Karpas-422 (cell line): ENCODE results near the gene E2F1. TPM values are rescaled to one million over a fixed set of nuclear protein-coding genes. Genes with fewer than 3 reads are reported as not detected.
"Not testable (repeated sequence)": the region's sequence is repeated elsewhere in the genome, so short reads cannot be mapped to it uniquely, and the experiment has no call there.

Experiments used
- DNase-seq: peaks from one replicate; pipeline ENCODE4 v3.0.0-alpha.2; 2015
- H2AFZ ChIP-seq: fragments of 200-600 bp; sonication (generic); 2 replicates; pipeline ENCODE4 v1.6.1; 2014; ENCODE audit warnings: antibody characterized with exemption, low read length, mixed read lengths
- H3K27ac ChIP-seq: fragments of 200-600 bp; sonication (generic); 2 replicates; pipeline ENCODE4 v1.5.1; 2014; ENCODE audit warnings: mild to moderate bottlenecking, low read length, moderate library complexity
- H3K27me3 ChIP-seq: fragments of 200-600 bp; sonication (generic); 2 replicates; pipeline ENCODE4 v1.6.1; 2014; ENCODE audit warnings: low read length, mixed read lengths
- H3K36me3 ChIP-seq: fragments of 200-600 bp; sonication (generic); 2 replicates; pipeline ENCODE4 v1.6.1; 2014; ENCODE audit warnings: low read length, mixed read lengths; ENCODE audit not compliant: insufficient read depth
- H3K4me1 ChIP-seq: fragments of 200-600 bp; sonication (generic); 2 replicates; pipeline ENCODE4 v1.6.1; 2014; ENCODE audit warnings: mild to moderate bottlenecking, low read length, mixed read lengths
- H3K4me2 ChIP-seq: fragments of 200-600 bp; sonication (generic); 2 replicates; pipeline ENCODE4 v1.6.1; 2014; ENCODE audit warnings: low read length, low read depth, mild to moderate bottlenecking; ENCODE audit not compliant: poor library complexity, severe bottlenecking
- H3K4me3 ChIP-seq: fragments of 200-600 bp; sonication (generic); 2 replicates; pipeline ENCODE4 v1.5.1; 2014; ENCODE audit warnings: mild to moderate bottlenecking, antibody characterized with exemption, low read length, mixed read lengths
- H3K79me2 ChIP-seq: fragments of 200-600 bp; sonication (generic); 2 replicates; pipeline ENCODE4 v1.6.1; 2014; ENCODE audit warnings: mild to moderate bottlenecking, low read length, mixed read lengths
- H3K9ac ChIP-seq: fragments of 200-600 bp; sonication (generic); 2 replicates; pipeline ENCODE4 v1.6.0; 2014; ENCODE audit warnings: low read length
- H3K9me2 ChIP-seq: fragments of 200-600 bp; sonication (generic), shearing (Covaris generic); replicated peaks from 2 replicates; pipeline ENCODE4 v1.6.0; 2014; ENCODE audit warnings: mild to moderate bottlenecking, low read length, moderate library complexity; ENCODE audit not compliant: insufficient read depth
- H3K9me3 ChIP-seq: fragments of 300-700, 200-600 bp; sonication (generic); 2 replicates; pipeline ENCODE4 v1.6.1; 2014; ENCODE audit warnings: low read length, mixed read lengths
- H4K20me1 ChIP-seq: fragments of 200-600 bp; sonication (generic); 2 replicates; pipeline ENCODE4 v1.6.1; 2014; ENCODE audit warnings: mild to moderate bottlenecking, antibody characterized with exemption, low read length, low read depth; ENCODE audit not compliant: insufficient read depth
- total RNA-seq: library from RNA; depleted of rRNA; stranded (reverse); fragments of >200 nt; shearing (Covaris generic); gene quantifications from 2 replicates; pipeline ENCODE4 v1.2.3, GENCODE V29; 2014; ENCODE audit warnings: low replicate concordance

The E2F1 gene
- total RNA-seq, 1 experiment from 2014 or later = 19.2 TPM

- no peak overlapping the region for H3K4me2 ChIP-seq
- H3K4me3 ChIP-seq = no peak overlapping the region
- no peaks in the 10 kb centered on the region for H3K4me1 ChIP-seq
- H3K27me3 ChIP-seq = no peaks in the 10 kb centered on the region
- no peak overlapping the region for H3K9ac ChIP-seq
- no peak for DNase-seq
- no peak overlapping the region for H2AFZ ChIP-seq
- H3K27ac ChIP-seq = no peak overlapping the region
- no peaks in the 10 kb centered on the region for H3K9me2 ChIP-seq
- H3K9me3 ChIP-seq = no peaks in the 10 kb centered on the region
- H3K79me2 ChIP-seq = no peaks in the 10 kb centered on the region
- H4K20me1 ChIP-seq = no peaks in the 10 kb centered on the region
- H3K36me3 ChIP-seq = peaks cover 39% of the 10 kb centered on the region; the same call in 1 of the 2 replicates
These were observed 41.7 kb downstream of the E2F1 start for GRCh38 chr20:33644313-33645071.

GRCh38 chr20:33640287-33640686 lies 45.9 kb downstream of the E2F1 start:
- Histone ChIP-seq H3K9me2 (no peaks in the 10 kb centered on the region), H3K36me3 (peaks cover 55% of the 10 kb centered on the region; the same call in 1 of the 2 replicates), H3K9ac (no peak overlapping the region), H3K27ac (no peak overlapping the region), H3K79me2 (no peaks in the 10 kb centered on the region), H3K27me3 (no peaks in the 10 kb centered on the region), H3K4me1 (no peaks in the 10 kb centered on the region), H3K4me2 (no peak overlapping the region), H2AFZ (no peak overlapping the region), H3K4me3 (no peak overlapping the region), H3K9me3 (no peaks in the 10 kb centered on the region), H4K20me1 (no peaks in the 10 kb centered on the region)
- no peak for DNase-seq

- H3K79me2 ChIP-seq = no peaks in the 10 kb centered on the region
- H3K4me3 ChIP-seq = no peak overlapping the region
- no peak overlapping the region for H3K27ac ChIP-seq
- H3K4me2 ChIP-seq = no peak overlapping the region
- no peak overlapping the region for H2AFZ ChIP-seq
- H3K27me3 ChIP-seq = no peaks in the 10 kb centered on the region
- H3K36me3 ChIP-seq = peaks cover 45% of the 10 kb centered on the region; the same call in 1 of the 2 replicates
- H3K9ac ChIP-seq = no peak overlapping the region
- H3K4me1 ChIP-seq = no peaks in the 10 kb centered on the region
- no peaks in the 10 kb centered on the region for H3K9me3 ChIP-seq
- H3K9me2 ChIP-seq = no peaks in the 10 kb centered on the region
- DNase-seq = no peak
- no peaks in the 10 kb centered on the region for H4K20me1 ChIP-seq
These were observed 49.4 kb downstream of the E2F1 start for GRCh38 chr20:33636776-33637175.

GRCh38 chr20:33635341-33635740 lies 50.8 kb downstream of the E2F1 start:
- no peaks in the 10 kb centered on the region for H3K9me2 ChIP-seq
- peaks cover 50% of the 10 kb centered on the region; the same call in 1 of the 2 replicates for H3K36me3 ChIP-seq
- no peak overlapping the region for H3K27ac ChIP-seq

GRCh38 chr20:33631910-33632309 lies 54.3 kb downstream of the E2F1 start:
- H3K27ac ChIP-seq, H3K27me3 ChIP-seq, H3K9me2 ChIP-seq, H3K79me2 ChIP-seq, H2AFZ ChIP-seq, H3K9me3 ChIP-seq, H3K9ac ChIP-seq, H3K4me1 ChIP-seq, H3K4me3 ChIP-seq, H3K4me2 ChIP-seq, DNase-seq, H4K20me1 ChIP-seq: not testable (repeated sequence)
- peaks cover 41% of the 10 kb centered on the region; the same call in 1 of the 2 replicates for H3K36me3 ChIP-seq

More at GRCh38 chr20:33635341-33635740, 50.8 kb downstream of the E2F1 start:
- no peak for DNase-seq
- Histone ChIP-seq H3K27me3 (no peaks in the 10 kb centered on the region), H3K4me1 (no peaks in the 10 kb centered on the region), H3K4me2 (no peak overlapping the region), H3K79me2 (no peaks in the 10 kb centered on the region), H3K9ac (no peak overlapping the region), H3K9me3 (no peaks in the 10 kb centered on the region), H2AFZ (no peak overlapping the region), H4K20me1 (no peaks in the 10 kb centered on the region), H3K4me3 (no peak overlapping the region)

- H3K27me3 ChIP-seq = no peaks in the 10 kb centered on the region
- H3K36me3 ChIP-seq = peaks cover 35% of the 10 kb centered on the region; the same call in 1 of the 2 replicates
- no peak overlapping the region for H2AFZ ChIP-seq
- no peaks in the 10 kb centered on the region for H3K9me2 ChIP-seq
- H3K79me2 ChIP-seq = no peaks in the 10 kb centered on the region
- H3K9ac ChIP-seq = no peak overlapping the region
- DNase-seq = no peak
- H3K4me2 ChIP-seq = no peak overlapping the region
- H3K4me3 ChIP-seq = no peak overlapping the region
- H3K9me3 ChIP-seq = no peaks in the 10 kb centered on the region
- H3K4me1 ChIP-seq = no peaks in the 10 kb centered on the region
- no peak overlapping the region for H3K27ac ChIP-seq
- no peaks in the 10 kb centered on the region for H4K20me1 ChIP-seq
These were observed 55.7 kb downstream of the E2F1 start for GRCh38 chr20:33630507-33630906.

- Histone ChIP-seq H3K79me2 (no peaks in the 10 kb centered on the region), H3K4me1 (no peaks in the 10 kb centered on the region), H2AFZ (no peak overlapping the region), H3K4me2 (no peak overlapping the region), H4K20me1 (no peaks in the 10 kb centered on the region), H3K9me3 (no peaks in the 10 kb centered on the region), H3K36me3 (peaks cover 35% of the 10 kb centered on the region; the same call in 1 of the 2 replicates), H3K4me3 (no peak overlapping the region), H3K27me3 (no peaks in the 10 kb centered on the region), H3K9me2 (no peaks in the 10 kb centered on the region), H3K9ac (no peak overlapping the region), H3K27ac (no peak overlapping the region)
- no peak for DNase-seq
These were observed 56.2 kb downstream of the E2F1 start for GRCh38 chr20:33629979-33630378.

- no peaks in the 10 kb centered on the region for H3K9me3 ChIP-seq
- DNase-seq = no peak
- H3K36me3 ChIP-seq = peaks cover 36% of the 10 kb centered on the region; the same call in 1 of the 2 replicates
- H3K9me2 ChIP-seq = no peaks in the 10 kb centered on the region
- H4K20me1 ChIP-seq = no peaks in the 10 kb centered on the region
- no peaks in the 10 kb centered on the region for H3K79me2 ChIP-seq
- H2AFZ ChIP-seq = no peak overlapping the region
- no peak overlapping the region for H3K4me2 ChIP-seq
- H3K4me3 ChIP-seq = no peak overlapping the region
- H3K27ac ChIP-seq = no peak overlapping the region
- H3K4me1 ChIP-seq = no peaks in the 10 kb centered on the region
- no peak overlapping the region for H3K9ac ChIP-seq
- no peaks in the 10 kb centered on the region for H3K27me3 ChIP-seq
These were observed 56.7 kb downstream of the E2F1 start for GRCh38 chr20:33629533-33629932.
